Effector memory CD8-positive, alpha-beta T cell (primary cell): ENCODE measurements around the gene LRP5.
"Not testable (repeated sequence)": the region's sequence is repeated elsewhere in the genome, so short reads cannot be mapped to it uniquely, and the experiment has no call there.

Experiments used
- ATAC-seq: fragments of 150-1000 bp; cut with Tn5 transposase; replicated peaks from 2 replicates; pipeline ENCODE4 v1.10.0; 2021; ENCODE audit warnings: mild to moderate bottlenecking, moderate library complexity
- DNase-seq, 3 experiments: peaks; one replicate each; pipeline ENCODE4 v3.0.0; 2021
- H3K27ac Mint-ChIP-seq, 2 donors: one replicate each; pipeline ENCODE4 v1.8.0; 2022; ENCODE audit warnings: mild to moderate bottlenecking in 2 of 2, mixed read lengths in 2 of 2, moderate library complexity in 2 of 2
- H3K27me3 Mint-ChIP-seq, 2 donors: one replicate each; pipeline ENCODE4 v1.8.0; 2022; ENCODE audit warnings: mixed read lengths in 2 of 2
- H3K36me3 Mint-ChIP-seq: one replicate; pipeline ENCODE4 v1.8.0; 2022; ENCODE audit warnings: mild to moderate bottlenecking, moderate library complexity, mixed read lengths; ENCODE audit not compliant: insufficient read depth
- H3K4me1 Mint-ChIP-seq, 2 donors: one replicate each; pipeline ENCODE4 v1.8.0; 2022; ENCODE audit warnings: low read depth in 2 of 2, mixed read lengths in 2 of 2
- H3K4me3 Mint-ChIP-seq, 2 donors: one replicate each; pipeline ENCODE4 v1.8.0; 2022; ENCODE audit warnings: mild to moderate bottlenecking in 2 of 2, mixed read lengths in 2 of 2, moderate library complexity in 2 of 2
- H3K9me3 Mint-ChIP-seq, 2 donors: one replicate each; pipeline ENCODE4 v1.8.0; 2022; ENCODE audit warnings: mixed read lengths in 2 of 2

The LRP5 gene

DNA sequence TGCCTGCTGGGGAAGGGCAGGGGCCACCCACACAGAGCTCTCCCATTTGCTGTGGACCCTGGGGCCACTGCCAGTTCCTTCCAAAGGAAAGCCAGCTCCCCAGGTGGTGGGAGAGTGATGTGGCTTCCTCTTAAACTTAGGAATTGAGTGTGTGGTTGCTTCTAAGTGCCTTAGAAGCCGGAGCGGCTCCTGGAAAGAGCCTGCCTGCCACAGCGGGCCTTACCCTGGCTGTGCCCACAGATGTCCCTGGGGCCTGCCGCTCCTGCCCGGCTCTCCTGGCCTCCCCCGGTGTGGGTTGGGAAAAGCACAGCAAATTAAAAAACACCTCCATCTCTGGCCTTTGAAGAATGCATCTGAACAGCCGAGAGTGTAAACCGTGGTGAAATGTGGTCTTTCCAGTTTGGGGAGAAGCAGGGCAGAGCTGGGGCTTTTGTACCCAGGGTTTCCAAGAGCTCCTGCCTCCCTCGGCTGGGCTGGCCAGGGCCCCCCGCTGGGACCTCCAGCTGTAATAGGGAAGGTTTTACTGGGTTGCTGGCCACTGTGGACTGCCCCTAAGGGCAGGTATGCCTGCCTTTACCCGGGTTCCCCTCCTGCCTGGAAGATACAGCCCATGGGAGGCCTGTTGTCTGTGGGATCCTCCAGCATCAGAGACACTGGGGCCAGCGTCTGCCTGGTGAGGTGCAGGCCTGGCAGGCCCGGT, 30.2 kb downstream of the LRP5 start:
- H3K4me3 Mint-ChIP-seq = no peak overlapping the region
- no peaks in the 10 kb centered on the region for H3K9me3 Mint-ChIP-seq
- H3K27ac Mint-ChIP-seq = no peak overlapping the region
- H3K36me3 Mint-ChIP-seq = no peaks in the 10 kb centered on the region
- H3K27me3 Mint-ChIP-seq = no peaks in the 10 kb centered on the region
- ATAC-seq = no peak
- H3K4me1 Mint-ChIP-seq = peaks cover 20 to 21% of the 10 kb centered on the region in 2 donors
- no peak for DNase-seq

GRCh38 chr11:68343761-68344256, 31.4 kb downstream of the LRP5 start:
- Mint-ChIP-seq H3K36me3 (no peaks in the 10 kb centered on the region), H3K4me3 (no peak overlapping the region), H3K27me3 (no peaks in the 10 kb centered on the region), H3K27ac (peak overlapping the region in 1 of 2 donors; percentile 62), H3K4me1 (peaks cover 14 to 16% of the 10 kb centered on the region in 2 donors), H3K9me3 (no peaks in the 10 kb centered on the region)
- DNase-seq = no peak
- ATAC-seq = no peak

- H3K4me3 Mint-ChIP-seq, H3K9me3 Mint-ChIP-seq, ATAC-seq, H3K36me3 Mint-ChIP-seq, DNase-seq, H3K27me3 Mint-ChIP-seq: not testable (repeated sequence)
- Mint-ChIP-seq H3K4me1 (peaks cover 14 to 16% of the 10 kb centered on the region in 2 donors), H3K27ac (peak overlapping the region in 1 of 2 donors; percentile 62)
Measured at GRCh38 chr11:68344821-68345220, 32.4 kb downstream of the LRP5 start.

- no peaks in the 10 kb centered on the region for H3K9me3 Mint-ChIP-seq
- DNase-seq = no peak
- ATAC-seq = no peak
- H3K4me3 Mint-ChIP-seq = no peak overlapping the region
- H3K4me1 Mint-ChIP-seq = peaks cover 6 to 8% of the 10 kb centered on the region in 2 donors
- no peak overlapping the region for H3K27ac Mint-ChIP-seq
- H3K27me3 Mint-ChIP-seq = no peaks in the 10 kb centered on the region
- H3K36me3 Mint-ChIP-seq = no peaks in the 10 kb centered on the region
Measured at GRCh38 chr11:68345776-68346461, 33.5 kb downstream of the LRP5 start.

- DNase-seq = no peak
- Mint-ChIP-seq H3K27me3 (no peaks in the 10 kb centered on the region), H3K4me1 (peaks cover 3 to 4% of the 10 kb centered on the region in 2 donors), H3K4me3 (no peak overlapping the region), H3K27ac (peak overlapping the region in 1 of 2 donors; percentile 46), H3K9me3 (no peaks in the 10 kb centered on the region), H3K36me3 (no peaks in the 10 kb centered on the region)
- ATAC-seq = no peak
Measured at GRCh38 chr11:68346462-68346790, 34.0 kb downstream of the LRP5 start.

GRCh38 chr11:68347345-68347744, 35.0 kb downstream of the LRP5 start:
- Mint-ChIP-seq H3K9me3 (no peaks in the 10 kb centered on the region), H3K27ac (no peak overlapping the region), H3K27me3 (no peaks in the 10 kb centered on the region), H3K4me3 (no peak overlapping the region), H3K36me3 (no peaks in the 10 kb centered on the region), H3K4me1 (no peaks in the 10 kb centered on the region)
- DNase-seq (no peak), ATAC-seq (no peak)

DNA sequence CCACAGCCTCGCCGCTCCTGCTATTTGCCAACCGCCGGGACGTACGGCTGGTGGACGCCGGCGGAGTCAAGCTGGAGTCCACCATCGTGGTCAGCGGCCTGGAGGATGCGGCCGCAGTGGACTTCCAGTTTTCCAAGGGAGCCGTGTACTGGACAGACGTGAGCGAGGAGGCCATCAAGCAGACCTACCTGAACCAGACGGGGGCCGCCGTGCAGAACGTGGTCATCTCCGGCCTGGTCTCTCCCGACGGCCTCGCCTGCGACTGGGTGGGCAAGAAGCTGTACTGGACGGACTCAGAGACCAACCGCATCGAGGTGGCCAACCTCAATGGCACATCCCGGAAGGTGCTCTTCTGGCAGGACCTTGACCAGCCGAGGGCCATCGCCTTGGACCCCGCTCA, 35.5 kb downstream of the LRP5 start:
- H3K4me1 Mint-ChIP-seq = no peaks in the 10 kb centered on the region
- DNase-seq = no peak
- no peaks in the 10 kb centered on the region for H3K27me3 Mint-ChIP-seq
- H3K27ac Mint-ChIP-seq = no peak overlapping the region
- H3K9me3 Mint-ChIP-seq = no peaks in the 10 kb centered on the region
- H3K4me3 Mint-ChIP-seq = no peak overlapping the region
- no peak for ATAC-seq
- H3K36me3 Mint-ChIP-seq = no peaks in the 10 kb centered on the region

- H3K9me3 Mint-ChIP-seq = no peaks in the 10 kb centered on the region
- DNase-seq (no peak), ATAC-seq (no peak)
- no peaks in the 10 kb centered on the region for H3K36me3 Mint-ChIP-seq
- H3K4me1 Mint-ChIP-seq = no peaks in the 10 kb centered on the region
- no peaks in the 10 kb centered on the region for H3K27me3 Mint-ChIP-seq
- no peak overlapping the region for H3K27ac Mint-ChIP-seq
- no peak overlapping the region for H3K4me3 Mint-ChIP-seq
Measured at GRCh38 chr11:68349461-68350249, 37.3 kb downstream of the LRP5 start.

DNA sequence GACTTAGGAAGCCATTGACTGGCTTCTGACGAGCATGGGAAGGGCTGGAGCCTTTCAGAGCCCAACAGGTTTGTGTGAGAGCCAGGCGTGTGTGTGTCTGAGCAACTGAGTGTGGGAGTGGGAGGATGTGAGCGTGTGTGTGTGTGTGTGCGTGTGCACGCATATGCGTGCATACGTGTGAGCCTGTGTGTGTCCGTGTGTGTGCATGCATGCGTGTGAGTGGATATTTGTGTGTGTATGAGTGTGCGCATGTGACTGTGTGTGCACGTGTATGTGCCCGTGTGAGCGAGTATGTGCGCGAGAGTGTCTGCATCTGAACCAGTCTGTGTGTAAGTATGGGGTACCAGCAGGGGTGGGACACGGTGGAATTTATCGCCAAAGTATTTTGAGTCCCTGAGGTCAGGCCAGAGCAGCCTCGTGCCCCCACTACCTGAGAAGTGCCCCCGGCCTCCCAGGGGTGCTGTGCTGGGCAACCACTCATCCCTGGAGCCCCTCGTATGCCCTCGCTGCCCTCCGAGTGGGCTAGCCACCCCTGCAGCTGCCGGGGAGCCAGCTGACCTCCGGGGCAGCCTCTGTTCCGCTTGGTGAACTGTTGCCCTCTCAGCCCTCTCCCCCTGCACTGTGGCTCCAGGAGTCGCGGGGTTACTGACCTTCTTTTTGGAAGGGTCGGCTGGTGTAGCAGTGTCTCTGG, 38.5 kb downstream of the LRP5 start:
- H3K4me1 Mint-ChIP-seq = no peaks in the 10 kb centered on the region
- H3K4me3 Mint-ChIP-seq = no peak overlapping the region
- H3K36me3 Mint-ChIP-seq = no peaks in the 10 kb centered on the region
- ATAC-seq (no peak), DNase-seq (no peak)
- H3K27ac Mint-ChIP-seq = no peak overlapping the region
- no peaks in the 10 kb centered on the region for H3K27me3 Mint-ChIP-seq
- H3K9me3 Mint-ChIP-seq = no peaks in the 10 kb centered on the region

DNA sequence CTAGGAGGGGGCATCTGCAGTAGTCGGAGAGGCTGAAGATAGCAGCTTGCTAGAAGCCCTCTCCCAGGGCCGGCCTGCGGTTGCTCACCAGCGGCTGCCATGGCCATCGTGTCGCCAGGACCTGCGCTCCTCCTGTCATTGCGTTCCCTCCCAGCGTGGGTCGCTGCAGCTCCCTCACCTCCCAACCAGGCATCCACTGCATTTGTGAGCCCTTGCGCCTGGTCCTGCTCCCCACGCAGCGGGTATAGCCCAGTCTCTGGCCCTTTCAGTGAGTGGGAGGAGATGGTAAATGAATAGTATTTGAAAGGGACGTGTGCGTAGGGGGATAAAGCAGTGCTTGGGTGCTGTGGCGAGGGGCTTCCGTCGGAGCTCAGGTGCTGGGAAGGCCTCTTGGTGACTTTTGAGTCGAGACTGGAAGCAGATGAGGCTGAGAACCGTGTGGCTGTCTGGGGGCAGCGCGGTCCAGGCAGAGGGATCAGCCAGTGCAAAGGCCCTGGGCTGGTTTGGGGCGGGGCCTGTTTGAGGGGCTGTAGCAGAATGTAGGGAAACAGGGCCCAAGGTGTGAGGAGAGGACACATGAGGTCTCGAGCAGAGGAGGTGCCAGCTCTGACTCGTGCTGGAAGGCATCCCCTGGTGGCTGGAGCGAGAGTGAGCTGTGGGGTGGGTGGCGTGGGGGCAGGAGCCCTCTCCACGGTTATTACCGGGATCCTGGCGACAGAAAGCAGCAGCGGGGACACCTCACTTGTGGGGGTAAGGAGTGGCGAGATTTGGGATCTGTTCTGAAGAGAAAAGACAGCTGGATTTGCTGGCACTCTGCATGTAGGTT, 39.3 kb downstream of the LRP5 start:
- no peak overlapping the region for H3K27ac Mint-ChIP-seq
- H3K36me3 Mint-ChIP-seq = no peaks in the 10 kb centered on the region
- ATAC-seq (no peak), DNase-seq (no peak)
- no peaks in the 10 kb centered on the region for H3K9me3 Mint-ChIP-seq
- no peaks in the 10 kb centered on the region for H3K4me1 Mint-ChIP-seq
- H3K27me3 Mint-ChIP-seq = no peaks in the 10 kb centered on the region
- H3K4me3 Mint-ChIP-seq = no peak overlapping the region

DNA sequence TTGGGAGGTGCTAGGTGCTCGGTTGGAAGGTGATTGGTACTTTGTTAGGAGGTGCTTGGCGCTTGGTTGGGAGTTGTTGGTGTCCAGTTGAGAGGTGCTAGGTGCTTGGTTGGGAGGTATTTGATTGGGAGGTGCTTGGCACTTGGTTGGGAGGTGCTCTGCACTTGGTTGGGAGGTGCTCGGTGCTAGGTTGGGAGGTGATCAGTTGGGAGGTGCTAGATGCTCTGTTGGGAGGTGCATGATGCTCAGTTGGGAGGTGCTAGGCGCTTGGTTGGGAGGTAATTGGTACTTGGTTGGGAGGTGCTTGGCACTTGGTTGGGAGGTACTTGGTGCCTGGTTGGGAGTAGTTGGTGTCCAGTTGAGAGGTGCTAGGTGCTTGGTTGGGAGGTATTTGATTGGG, 40.2 kb downstream of the LRP5 start:
- no peak overlapping the region for H3K27ac Mint-ChIP-seq
- no peaks in the 10 kb centered on the region for H3K4me1 Mint-ChIP-seq
- no peaks in the 10 kb centered on the region for H3K36me3 Mint-ChIP-seq
- H3K4me3 Mint-ChIP-seq = no peak overlapping the region
- DNase-seq (no peak), ATAC-seq (no peak)
- H3K9me3 Mint-ChIP-seq = no peaks in the 10 kb centered on the region
- no peaks in the 10 kb centered on the region for H3K27me3 Mint-ChIP-seq

- no peak for DNase-seq
- no peak overlapping the region for H3K27ac Mint-ChIP-seq
- H3K27me3 Mint-ChIP-seq = no peaks in the 10 kb centered on the region
- no peaks in the 10 kb centered on the region for H3K36me3 Mint-ChIP-seq
- no peaks in the 10 kb centered on the region for H3K4me1 Mint-ChIP-seq
- H3K9me3 Mint-ChIP-seq = no peaks in the 10 kb centered on the region
- no peak overlapping the region for H3K4me3 Mint-ChIP-seq
- no peak for ATAC-seq
Measured at GRCh38 chr11:68353118-68353517, 40.7 kb downstream of the LRP5 start.

DNA sequence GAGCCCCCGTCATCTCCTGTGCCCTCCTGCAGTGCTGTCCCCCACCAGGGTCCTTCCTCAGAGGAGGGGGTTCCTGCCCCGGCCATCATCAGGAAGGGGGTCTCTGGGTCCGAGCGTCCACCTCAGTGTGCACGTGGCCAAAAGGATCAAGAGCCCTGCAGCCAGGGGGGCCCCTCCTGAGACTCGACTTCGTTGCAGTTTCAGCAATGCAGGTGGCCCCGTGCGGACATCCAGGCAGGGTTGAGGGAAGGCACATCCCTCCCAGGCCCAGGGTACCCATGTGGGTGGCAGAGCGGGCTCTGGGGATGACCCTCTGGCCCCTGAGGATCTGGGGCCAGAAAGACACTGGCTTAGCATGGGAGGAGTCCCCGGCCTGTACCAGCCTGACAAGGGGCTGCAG, 41.3 kb downstream of the LRP5 start:
- H3K27me3 Mint-ChIP-seq = no peaks in the 10 kb centered on the region
- H3K27ac Mint-ChIP-seq = no peak overlapping the region
- DNase-seq = no peak
- no peak overlapping the region for H3K4me3 Mint-ChIP-seq
- H3K4me1 Mint-ChIP-seq = no peaks in the 10 kb centered on the region
- ATAC-seq = no peak
- H3K36me3 Mint-ChIP-seq = no peaks in the 10 kb centered on the region
- H3K9me3 Mint-ChIP-seq = no peaks in the 10 kb centered on the region
